Neural progenitor cell (in vitro differentiated cells): Measurements from ENCODE around the gene KRTAP10-2. TPM values are rescaled to one million over a fixed set of nuclear protein-coding genes. Genes with fewer than 3 reads are reported as not detected.

ENCODE experiments used
- DNase-seq: peaks from one replicate; pipeline ENCODE4 v3.0.0-alpha.2; 2016; ENCODE audit warnings: low spot score
- H2AFZ ChIP-seq: fragments of 200-600 bp; sonication (generic); replicated peaks from 2 replicates; pipeline ENCODE4 v1.6.1; 2016; ENCODE audit warnings: antibody characterized with exemption
- H3F3A ChIP-seq: fragments of 200-600 bp; sonication (generic); 2 replicates; pipeline ENCODE4 v1.6.1; 2016; ENCODE audit warnings: antibody characterized with exemption, low read depth
- H3K27ac ChIP-seq: fragments of 200-600 bp; sonication (generic); 2 replicates; pipeline ENCODE4 v1.5.1; 2016; ENCODE audit warnings: mild to moderate bottlenecking
- H3K27me3 ChIP-seq: fragments of 200-600 bp; sonication (generic); 2 replicates; pipeline ENCODE4 v1.6.1; 2016; ENCODE audit warnings: mild to moderate bottlenecking, moderate library complexity
- H3K36me3 ChIP-seq: fragments of 200-600 bp; sonication (generic); 2 replicates; pipeline ENCODE4 v1.5.1; 2016
- H3K4me1 ChIP-seq: fragments of 200-600 bp; sonication (generic); 2 replicates; pipeline ENCODE4 v1.6.1; 2016; ENCODE audit warnings: mixed run types
- H3K4me2 ChIP-seq: fragments of 200-600 bp; sonication (generic); 2 replicates; pipeline ENCODE4 v1.6.1; 2016
- H3K4me3 ChIP-seq: fragments of 200-600 bp; sonication (generic); 2 replicates; pipeline ENCODE4 v1.5.1; 2016
- H3K79me2 ChIP-seq: fragments of 200-600 bp; sonication (generic); 2 replicates; pipeline ENCODE4 v1.6.1; 2016; ENCODE audit warnings: low read depth
- H3K9ac ChIP-seq: fragments of 200-600 bp; sonication (generic); 2 replicates; pipeline ENCODE4 v1.6.1; 2016
- H3K9me3 ChIP-seq: fragments of 200-600 bp; sonication (generic); 2 replicates; pipeline ENCODE4 v1.5.1; 2016; ENCODE audit warnings: low read depth
- H4K20me1 ChIP-seq: fragments of 200-600 bp; sonication (generic); 2 replicates; pipeline ENCODE4 v1.6.1; 2016; ENCODE audit warnings: low read depth
- H3K27ac Mint-ChIP-seq: 3 replicates; pipeline ENCODE4 v1.8.0; 2021; ENCODE audit warnings: mixed read lengths
- H3K27me3 Mint-ChIP-seq: 2 replicates; pipeline ENCODE4 v1.8.0; 2022; ENCODE audit warnings: low read depth, mild to moderate bottlenecking, inconsistent platforms, moderate library complexity, mixed read lengths; ENCODE audit not compliant: insufficient read depth
- H3K36me3 Mint-ChIP-seq: 3 replicates; pipeline ENCODE4 v1.8.0; 2021; ENCODE audit warnings: mixed read lengths
- H3K4me1 Mint-ChIP-seq: 3 replicates; pipeline ENCODE4 v1.8.0; 2021; ENCODE audit warnings: mixed read lengths
- H3K4me3 Mint-ChIP-seq: 3 replicates; pipeline ENCODE4 v1.8.0; 2021; ENCODE audit warnings: mild to moderate bottlenecking, moderate library complexity, mixed read lengths
- H3K9me3 Mint-ChIP-seq: 3 replicates; pipeline ENCODE4 v1.8.0; 2020; ENCODE audit warnings: mixed read lengths
- CTCF ChIP-seq: fragments of 200-600 bp; sonication (generic); IDR thresholded peaks from 2 replicates; pipeline ENCODE4 v1.5.1; 2017; ENCODE audit warnings: antibody characterized with exemption, mild to moderate bottlenecking
- EZH2 ChIP-seq: fragments of 200-600 bp; sonication (generic); IDR thresholded peaks from 2 replicates; pipeline ENCODE4 v1.6.1; 2017; ENCODE audit warnings: antibody characterized with exemption, mild to moderate bottlenecking, moderate library complexity
- EZH2phosphoT487 ChIP-seq: fragments of 200-600 bp; sonication (generic); IDR thresholded peaks from 2 replicates; pipeline ENCODE4 v1.6.1; 2017; ENCODE audit warnings: antibody characterized with exemption
- total RNA-seq: library from RNA; depleted of rRNA; stranded (reverse); fragments of >200 nt; gene quantifications from 2 replicates; pipeline ENCODE4 v1.2.3, GENCODE V29; 2015; ENCODE audit warnings: low replicate concordance

The KRTAP10-2 gene
- total RNA-seq, 1 donor from 2014 or later = not detected

- H3K4me3 ChIP-seq = no peak overlapping the region
- H3K36me3 ChIP-seq = no peaks in the 10 kb centered on the region
- no peak for DNase-seq
- peaks cover 13% of the 10 kb centered on the region for H3K4me1 ChIP-seq
- peaks cover 4% of the 10 kb centered on the region for H3K27me3 Mint-ChIP-seq
- H3K4me3 Mint-ChIP-seq = no peak overlapping the region
- H3K9me3 Mint-ChIP-seq = peaks cover 44% of the 10 kb centered on the region
- peaks cover 10% of the 10 kb centered on the region for H3K9me3 ChIP-seq
- no peaks in the 10 kb centered on the region for H3K36me3 Mint-ChIP-seq
- no peak overlapping the region for H3K4me2 ChIP-seq
- H4K20me1 ChIP-seq = no peaks in the 10 kb centered on the region
- no peak overlapping the region for H3K27ac ChIP-seq
- peaks cover 11% of the 10 kb centered on the region for H3K4me1 Mint-ChIP-seq
- H3K27ac Mint-ChIP-seq = no peak overlapping the region
- H3K9ac ChIP-seq = no peak overlapping the region
- H2AFZ ChIP-seq = no peak overlapping the region
- TF ChIP-seq CTCF (no peak), EZH2 (no peak), EZH2phosphoT487 (no peak)
- peaks cover 14% of the 10 kb centered on the region for H3F3A ChIP-seq
- no peaks in the 10 kb centered on the region for H3K27me3 ChIP-seq
- no peaks in the 10 kb centered on the region for H3K79me2 ChIP-seq
Observed at GRCh38 chr21:44579833-44580144, 28.5 kb upstream of the KRTAP10-2 start.

- no peaks in the 10 kb centered on the region for H3K36me3 ChIP-seq
- Mint-ChIP-seq H3K27ac (no peak overlapping the region), H3K9me3 (peaks cover 44% of the 10 kb centered on the region), H3K36me3 (no peaks in the 10 kb centered on the region), H3K4me1 (peaks cover 12% of the 10 kb centered on the region), H3K27me3 (peaks cover 4% of the 10 kb centered on the region), H3K4me3 (no peak overlapping the region)
- peaks cover 14% of the 10 kb centered on the region for H3F3A ChIP-seq
- peaks cover 10% of the 10 kb centered on the region for H3K9me3 ChIP-seq
- H3K79me2 ChIP-seq = no peaks in the 10 kb centered on the region
- no peak overlapping the region for H3K9ac ChIP-seq
- no peak overlapping the region for H3K4me2 ChIP-seq
- no peak overlapping the region for H2AFZ ChIP-seq
- no peak overlapping the region for H3K27ac ChIP-seq
- no peaks in the 10 kb centered on the region for H4K20me1 ChIP-seq
- TF ChIP-seq CTCF = no peak
- TF ChIP-seq EZH2phosphoT487 = no peak
- no peak for TF ChIP-seq EZH2
- peaks cover 13% of the 10 kb centered on the region for H3K4me1 ChIP-seq
- H3K4me3 ChIP-seq = no peak overlapping the region
- no peaks in the 10 kb centered on the region for H3K27me3 ChIP-seq
- DNase-seq = no peak
Observed at GRCh38 chr21:44579056-44579832, 27.9 kb upstream of the KRTAP10-2 start.

- Histone ChIP-seq H3K27ac (no peak overlapping the region), H3K9me3 (peaks cover 10% of the 10 kb centered on the region), H3F3A (peaks cover 10% of the 10 kb centered on the region), H3K4me1 (peaks cover 11% of the 10 kb centered on the region), H2AFZ (no peak overlapping the region), H3K9ac (no peak overlapping the region), H3K27me3 (no peaks in the 10 kb centered on the region), H3K36me3 (no peaks in the 10 kb centered on the region), H3K4me3 (no peak overlapping the region), H3K4me2 (no peak overlapping the region), H3K79me2 (no peaks in the 10 kb centered on the region), H4K20me1 (no peaks in the 10 kb centered on the region)
- TF ChIP-seq EZH2phosphoT487 (no peak), EZH2 (no peak), CTCF (no peak)
- Mint-ChIP-seq H3K36me3 (no peaks in the 10 kb centered on the region), H3K27me3 (peaks cover 4% of the 10 kb centered on the region), H3K4me1 (peaks cover 11% of the 10 kb centered on the region), H3K4me3 (no peak overlapping the region), H3K9me3 (peaks cover 44% of the 10 kb centered on the region), H3K27ac (no peak overlapping the region)
- DNase-seq = no peak
Observed at GRCh38 chr21:44578371-44579055, 27.2 kb upstream of the KRTAP10-2 start.
